Anterior cingulate cortex (tissue), 58 donors: ENCODE measurements around the gene BMP5.

Experiments
- DNase-seq, 58 donors: peaks; one replicate each; lab custom pipeline; 2025; lab: John Stamatoyannopoulos, UW

BMP5 gene

DNA sequence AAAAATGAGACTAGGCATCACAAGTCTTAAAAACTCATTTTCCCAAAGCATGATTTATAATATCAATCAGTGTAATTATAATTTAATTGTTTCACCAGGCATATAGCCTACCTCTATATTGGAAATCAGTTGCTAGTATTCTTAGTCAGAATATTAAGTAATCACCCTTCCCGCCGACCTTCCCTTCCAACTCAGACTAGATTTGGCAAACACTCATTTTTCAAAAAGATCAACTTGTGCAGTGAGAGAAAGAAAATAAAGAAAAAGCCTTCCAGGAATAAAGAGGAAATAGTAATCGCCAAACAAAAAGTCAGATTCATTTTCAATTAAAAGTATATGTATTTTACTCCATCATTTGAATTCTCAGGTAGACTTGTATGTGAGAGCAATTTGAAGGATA, 1.9 kb upstream of the BMP5 start:
- no peak for DNase-seq

DNA sequence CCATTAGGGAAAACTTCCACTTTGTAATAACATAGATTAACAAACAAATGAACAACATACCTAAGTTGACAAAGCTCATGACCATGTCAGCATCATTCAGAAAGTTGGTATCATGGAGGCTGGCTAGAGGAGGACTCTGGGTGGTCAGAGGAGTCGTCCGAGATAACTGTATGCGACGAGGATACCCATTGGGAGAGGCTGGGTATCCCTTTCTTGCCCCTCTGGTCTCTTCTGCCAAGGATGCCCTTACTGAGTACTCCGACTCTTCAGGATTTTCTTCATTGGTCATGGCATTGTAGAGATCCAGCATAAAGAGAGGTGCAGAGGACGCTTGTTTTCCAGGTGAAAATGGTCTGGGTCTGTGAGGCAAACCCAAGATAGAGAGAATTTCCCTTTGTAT, 1.1 kb downstream of the BMP5 start:
- DNase-seq = no peak

DNA sequence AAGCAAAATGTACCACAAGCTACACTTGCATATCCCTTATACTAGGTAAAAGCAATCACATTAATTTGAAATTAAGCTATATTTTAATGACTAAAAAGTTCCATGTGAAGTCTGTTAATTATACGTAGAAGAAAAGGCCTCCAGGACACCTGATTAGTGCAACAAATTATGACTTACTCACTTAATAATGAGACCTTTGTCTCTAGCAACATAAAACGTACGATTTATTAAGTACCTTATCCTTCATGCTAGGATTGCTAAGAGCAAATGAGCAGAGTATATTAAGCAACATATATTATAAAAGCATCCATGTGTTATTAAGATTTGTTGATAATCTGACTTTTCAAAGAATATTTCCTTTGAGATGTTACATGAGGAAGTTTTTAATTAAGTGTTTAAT, 2.5 kb downstream of the BMP5 start:
- no peak for DNase-seq

DNA sequence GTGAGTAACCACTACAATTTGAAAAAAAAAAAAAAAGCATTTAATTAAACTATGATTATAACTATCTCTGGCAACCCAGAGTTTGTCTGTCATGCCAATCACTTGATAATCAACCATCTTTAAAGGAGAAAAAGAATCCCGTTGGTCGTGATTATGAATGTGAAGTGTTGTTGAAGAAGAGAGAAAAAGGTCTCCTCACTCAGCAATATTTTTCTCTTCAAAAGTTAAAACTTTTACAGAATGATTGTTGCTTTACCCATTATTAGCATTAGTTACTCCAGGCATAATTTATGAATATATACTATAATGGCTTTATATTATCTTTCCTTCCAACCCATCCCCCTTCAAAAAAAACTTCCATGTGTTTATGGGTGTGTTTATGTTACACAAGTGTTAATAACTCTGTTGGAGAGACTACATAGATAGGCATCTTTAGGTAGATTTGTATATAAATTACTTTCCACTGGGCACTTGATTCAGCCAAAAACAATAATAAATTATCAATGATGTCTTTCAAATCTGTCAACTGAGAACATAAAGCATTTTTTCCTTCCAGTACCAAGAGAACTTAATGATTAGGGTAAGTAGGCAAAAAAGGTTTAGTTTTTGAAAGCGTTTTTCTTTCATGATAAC, 5.1 kb downstream of the BMP5 start:
- DNase-seq = no peak

DNA sequence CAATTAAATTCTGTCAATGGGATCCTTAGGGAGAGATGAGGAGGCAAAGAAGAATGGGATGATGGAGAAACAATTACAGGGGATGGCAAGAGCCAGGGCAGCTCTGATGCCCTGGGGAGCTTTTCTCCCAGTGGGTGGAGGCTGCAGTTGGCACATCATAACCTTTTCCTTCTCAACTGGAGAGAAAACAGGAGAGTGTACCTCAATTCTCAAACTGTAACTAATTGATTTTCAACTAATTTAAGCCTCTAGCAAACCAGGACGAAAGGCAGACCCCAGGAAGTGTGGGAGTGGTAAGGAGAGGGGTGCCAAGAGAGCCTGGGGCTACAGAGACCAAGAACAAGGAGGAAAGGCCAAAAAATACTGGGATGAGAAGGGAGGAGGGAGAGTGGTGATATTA, 5.7 kb downstream of the BMP5 start:
- DNase-seq = no peak

DNA sequence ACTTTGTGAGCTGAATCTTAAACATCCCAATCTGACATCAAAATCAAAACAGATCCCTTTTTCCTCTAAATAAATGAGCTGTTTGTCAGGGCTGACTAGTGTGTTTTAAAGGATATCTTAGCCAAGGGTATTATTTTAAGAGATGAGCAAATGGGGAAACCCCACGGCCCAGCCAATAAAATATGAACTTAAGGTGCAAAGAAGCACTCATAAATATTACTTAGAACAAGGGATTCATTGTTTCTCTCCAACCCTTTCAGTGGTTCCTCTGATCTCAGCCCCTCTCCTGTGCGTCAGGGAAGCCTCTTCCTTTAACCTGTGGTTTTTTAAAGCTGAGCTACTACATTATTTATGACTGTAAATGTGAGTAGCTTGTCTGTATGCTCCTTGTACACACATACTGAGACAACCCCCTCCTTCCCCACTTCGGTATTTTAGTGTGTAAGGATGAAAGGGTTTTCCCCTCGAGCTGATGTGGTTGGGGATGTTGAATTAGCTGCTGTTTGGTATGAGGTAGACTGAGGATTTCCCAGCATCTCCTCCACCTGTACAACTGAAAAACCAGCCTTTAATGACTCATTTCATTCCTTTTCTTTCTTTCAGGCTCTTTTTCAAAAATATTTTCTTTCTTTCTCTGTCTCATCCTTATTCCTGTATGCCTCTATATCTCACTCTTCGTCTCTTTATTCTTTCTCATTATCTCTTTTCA, 6.5 kb downstream of the BMP5 start:
- no peak for DNase-seq

DNA sequence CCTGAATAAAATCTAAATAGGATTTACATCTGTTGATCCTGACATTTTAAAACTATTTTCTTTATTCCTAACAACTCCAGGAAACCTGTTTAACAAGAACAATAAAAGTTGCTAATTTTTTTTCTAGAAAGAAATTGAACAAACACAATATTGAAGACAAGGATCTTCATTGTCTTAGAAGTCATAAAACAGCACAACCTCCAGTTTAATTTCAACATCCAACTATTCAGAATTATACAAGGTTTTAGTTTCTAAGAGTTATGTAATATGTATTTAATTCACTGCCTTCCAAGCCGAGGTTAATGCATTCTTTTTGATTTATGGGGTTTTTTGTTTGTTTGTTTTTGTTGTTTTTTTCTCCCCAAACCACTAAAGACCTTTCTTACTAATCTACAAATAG, 7.2 kb downstream of the BMP5 start:
- DNase-seq = no peak

DNA sequence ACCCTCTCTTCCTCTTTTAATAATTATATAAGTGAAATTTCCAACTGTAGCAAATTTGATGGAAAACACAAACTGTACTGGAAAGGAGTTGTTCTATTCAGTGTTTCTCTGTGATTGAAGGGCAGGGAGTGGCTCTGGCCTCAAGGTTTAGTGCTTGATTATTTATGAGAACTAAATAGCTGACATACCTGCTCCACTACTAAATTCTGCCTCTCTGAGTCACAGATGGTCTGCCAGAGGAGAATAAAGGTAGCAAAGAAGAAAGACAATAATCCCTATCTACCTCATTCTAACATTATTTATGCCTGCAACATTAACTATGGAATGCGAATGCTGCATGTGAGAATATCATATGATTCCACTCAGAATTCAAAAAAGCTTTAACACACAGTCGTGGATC, 9.3 kb downstream of the BMP5 start:
- no peak for DNase-seq

DNA sequence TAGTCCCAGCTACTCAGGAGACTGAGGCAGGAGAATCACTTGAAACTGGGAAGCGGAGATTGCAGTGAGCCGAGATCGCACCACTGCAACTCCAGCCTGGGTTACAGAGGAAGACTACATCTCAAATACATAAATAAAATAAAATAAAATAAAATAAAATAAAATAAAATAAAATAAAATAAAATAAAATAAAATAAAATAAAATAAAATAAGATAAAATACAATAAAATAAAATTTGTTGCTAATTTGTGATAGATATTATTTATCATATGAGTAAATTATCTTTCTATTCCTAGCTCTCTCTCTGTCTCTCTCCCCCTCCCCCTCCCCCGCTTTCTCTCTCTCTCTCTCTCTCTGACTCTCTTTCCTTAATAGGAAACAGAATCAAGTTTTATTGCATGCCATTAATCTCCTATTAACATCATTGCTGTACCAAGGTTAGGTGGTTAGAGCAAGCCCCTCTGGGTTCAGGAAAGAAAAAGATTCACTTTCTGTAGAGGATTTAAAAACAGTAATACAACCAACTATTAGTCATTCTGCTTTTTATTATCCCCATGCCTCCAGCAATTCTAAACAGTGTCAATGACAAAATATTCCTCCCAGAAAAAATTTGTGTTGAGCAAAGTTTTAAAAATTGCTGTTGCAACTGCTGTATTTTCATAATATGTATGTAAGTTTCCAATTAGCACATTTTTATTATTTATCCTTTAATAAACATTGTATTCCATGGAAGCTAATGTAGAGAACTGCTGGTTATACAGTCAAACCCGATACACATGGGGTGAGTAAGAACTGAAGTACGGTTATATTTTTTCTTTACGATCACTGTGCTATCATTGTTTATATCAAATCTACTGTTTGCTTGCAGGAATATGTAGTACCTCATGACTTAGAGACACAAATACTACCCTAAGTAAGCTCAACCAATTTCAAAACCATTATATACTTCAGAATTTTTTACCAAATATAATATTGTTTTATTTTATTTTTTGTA, 22.1 kb downstream of the BMP5 start:
- no peak for DNase-seq

DNA sequence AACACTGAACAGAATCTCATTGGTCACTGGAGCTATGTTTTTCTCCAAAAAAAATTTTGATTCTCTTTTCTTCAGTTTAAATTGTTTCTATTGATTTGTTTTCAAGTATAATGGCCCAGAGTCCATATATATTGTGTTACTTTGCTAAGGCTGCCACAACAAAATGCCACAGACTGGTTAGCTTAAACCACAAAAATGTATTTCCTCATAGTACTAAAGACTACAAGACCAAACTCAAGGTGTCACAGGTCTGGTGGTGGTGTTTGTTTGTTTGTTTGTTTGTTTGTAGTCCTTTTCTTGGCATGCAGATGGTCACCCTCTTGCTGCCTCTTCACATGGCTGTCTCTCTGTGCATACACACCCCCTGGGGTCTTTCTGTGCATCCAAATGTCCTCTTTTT, 34.0 kb downstream of the BMP5 start:
- DNase-seq = no peak

DNA sequence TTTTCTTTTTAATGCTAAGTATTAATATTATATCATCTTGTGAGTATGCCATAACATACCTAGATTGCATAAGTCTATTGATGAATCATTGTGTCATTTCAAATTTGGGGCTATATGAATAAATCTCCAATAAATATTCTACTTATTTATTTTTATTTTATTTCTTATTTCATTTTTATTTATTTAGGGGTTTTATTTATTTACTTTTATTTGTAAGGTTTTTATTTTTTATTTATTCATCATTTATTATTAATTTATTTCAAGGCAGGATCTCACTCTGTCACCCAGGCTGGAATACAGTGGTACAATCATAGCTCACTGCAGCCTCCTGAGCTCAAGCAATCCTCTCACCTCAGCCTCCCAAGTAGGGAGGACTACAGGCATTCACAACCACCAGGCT, 36.3 kb downstream of the BMP5 start:
- DNase-seq = no peak

DNA sequence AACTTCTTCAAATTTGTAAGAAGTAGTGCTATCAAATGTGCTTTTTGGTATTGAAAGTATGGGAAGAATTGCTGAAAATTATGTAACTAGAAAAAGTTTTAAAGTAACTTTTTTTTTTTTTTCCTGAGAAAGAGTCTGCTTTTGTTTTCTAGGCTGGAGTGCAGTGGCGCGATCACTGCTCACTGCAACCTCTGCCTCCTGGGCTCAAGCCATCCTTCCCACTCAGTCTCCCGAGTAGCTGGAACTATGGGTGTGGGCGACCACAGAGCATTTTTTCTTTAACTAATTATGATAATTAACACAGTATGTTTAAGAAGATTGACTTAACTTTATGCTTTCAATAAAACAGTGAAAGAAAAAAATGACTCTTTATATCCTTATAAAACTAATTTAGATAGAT, 38.4 kb downstream of the BMP5 start:
- no peak for DNase-seq

DNA sequence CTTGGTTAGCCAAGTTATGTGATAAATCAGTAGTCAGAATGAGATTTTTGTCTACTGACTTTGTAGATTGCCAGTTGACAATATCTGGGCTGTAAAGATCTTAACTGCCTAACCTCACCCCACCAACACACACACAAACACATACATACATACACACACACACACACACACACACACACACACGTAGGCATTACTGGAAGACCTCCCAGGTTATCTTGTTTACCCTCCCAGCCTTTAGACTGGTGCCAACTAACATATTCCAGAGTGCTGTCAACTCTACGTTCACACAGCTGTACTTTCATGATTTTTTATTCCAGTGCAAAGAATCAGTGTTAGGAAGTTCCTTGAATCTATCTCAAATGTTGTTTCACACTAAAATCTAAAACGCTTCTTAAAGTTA, 38.9 kb downstream of the BMP5 start:
- no peak for DNase-seq

DNA sequence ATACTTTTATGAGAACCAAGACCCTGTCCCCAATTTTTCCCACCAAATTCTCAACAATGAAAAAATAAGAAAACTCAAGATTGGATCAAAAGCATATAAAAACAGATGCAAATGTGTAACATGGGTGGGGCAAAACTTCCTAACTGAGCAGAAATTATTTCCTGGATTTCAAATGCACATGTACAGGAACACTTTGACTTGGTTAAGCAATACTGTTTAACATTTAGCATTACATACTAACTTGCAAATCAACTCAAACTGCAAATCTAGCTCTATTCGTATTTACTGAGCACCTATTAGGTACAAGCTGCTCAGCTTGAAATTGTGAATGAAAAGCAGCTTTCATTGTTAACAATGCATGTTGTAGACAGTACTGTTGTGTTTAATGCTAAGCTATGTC, 40.2 kb downstream of the BMP5 start:
- no peak for DNase-seq

DNA sequence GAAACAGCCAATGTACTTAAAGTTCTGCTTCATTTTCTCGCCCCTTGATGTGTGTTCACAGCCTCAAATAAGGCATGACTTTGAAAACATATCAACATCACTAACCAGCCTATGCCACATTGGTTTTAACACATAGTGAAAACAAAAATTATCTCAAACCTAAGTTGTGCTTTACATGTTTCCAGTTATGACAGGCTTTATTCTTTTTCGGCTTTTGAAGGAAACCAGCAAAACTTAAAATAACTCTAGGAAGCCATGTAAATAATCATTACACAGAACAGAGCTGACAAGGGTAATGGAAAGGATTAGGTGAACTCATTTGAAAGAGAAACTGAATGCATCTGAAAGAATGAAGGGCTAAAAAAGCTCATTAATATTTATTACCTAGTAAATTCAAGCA, 42.1 kb downstream of the BMP5 start:
- no peak for DNase-seq

DNA sequence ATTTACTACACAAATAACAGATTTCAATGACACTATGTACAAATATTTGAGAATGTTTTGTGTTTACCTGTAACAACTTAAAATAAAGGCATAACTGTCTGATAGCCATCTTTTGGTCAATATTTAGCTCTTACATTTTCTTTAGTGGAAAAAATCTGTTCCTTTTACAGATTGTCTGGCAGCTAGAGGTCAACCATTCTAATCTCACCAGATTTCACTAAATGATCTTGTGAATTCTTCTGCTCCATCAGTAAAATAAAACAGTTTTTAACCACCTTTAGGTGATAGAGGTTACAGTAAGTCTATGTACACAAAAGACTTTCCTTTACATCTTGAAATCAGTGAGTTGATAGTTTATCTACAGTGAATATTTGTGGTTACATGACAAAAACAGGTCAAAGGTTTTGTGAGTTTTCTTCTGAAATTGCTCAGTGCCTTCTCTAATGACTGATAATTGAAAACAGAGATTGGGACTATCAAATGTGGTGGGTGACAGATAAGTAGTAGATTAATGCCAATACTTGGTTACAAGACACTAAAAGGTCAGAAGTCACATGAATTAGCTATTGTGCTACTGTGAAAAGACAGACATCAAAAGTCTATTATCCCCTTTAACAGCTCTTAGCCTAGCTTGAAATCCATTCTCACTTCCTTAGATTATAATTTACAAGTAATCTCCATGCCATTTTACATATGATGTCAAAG, 47.4 kb downstream of the BMP5 start:
- no peak for DNase-seq

DNA sequence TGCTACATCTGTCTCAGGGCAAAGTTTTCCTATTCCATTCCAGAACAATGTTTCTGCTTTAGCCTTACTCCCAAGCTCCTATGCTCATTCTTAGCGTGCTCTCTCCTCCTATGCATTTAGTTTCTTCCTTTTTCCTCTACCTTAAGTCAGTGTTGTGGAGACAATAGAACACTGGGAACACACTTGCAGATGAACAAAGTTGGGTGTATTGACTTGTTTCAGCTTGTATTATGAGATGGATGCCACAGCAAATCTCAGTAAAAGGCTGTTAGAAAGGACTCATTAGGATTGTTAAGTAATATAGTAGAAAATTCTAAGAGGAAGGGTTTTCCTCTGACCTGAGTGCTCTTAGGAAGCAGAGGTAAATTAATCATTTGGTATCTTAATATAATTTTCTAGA, 48.4 kb downstream of the BMP5 start:
- DNase-seq = no peak

DNA sequence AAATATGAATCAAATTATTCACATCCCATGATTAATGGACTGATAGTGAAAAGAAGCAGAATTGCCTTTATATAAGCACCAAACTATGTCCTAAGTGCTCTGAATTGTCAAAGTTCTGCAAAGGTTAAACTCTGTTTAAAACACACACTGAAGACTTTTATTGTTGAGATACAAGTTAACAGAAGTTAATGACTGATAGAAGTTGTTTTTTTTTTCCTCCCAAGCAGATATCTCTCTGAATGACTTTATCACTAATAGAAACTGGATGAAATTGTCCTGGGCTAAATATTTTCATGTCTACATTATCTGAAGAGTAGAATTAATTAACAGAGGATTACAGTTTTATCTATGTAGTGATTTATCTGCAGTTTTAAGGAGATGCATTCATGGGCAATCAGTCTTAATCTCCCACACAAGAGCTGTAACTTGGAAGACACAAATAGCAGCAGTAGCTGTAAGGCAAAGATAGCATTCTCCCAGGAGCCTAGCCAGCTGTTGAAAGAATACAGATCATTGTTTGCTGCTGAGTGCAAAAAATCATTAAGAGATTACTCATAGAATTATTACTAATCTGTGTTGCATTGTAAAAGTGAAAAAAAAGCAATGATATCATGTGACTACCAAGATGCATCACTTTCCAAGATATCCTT, 49.9 kb downstream of the BMP5 start:
- peak in 1 of 58 donors; percentile 1 for DNase-seq

DNA sequence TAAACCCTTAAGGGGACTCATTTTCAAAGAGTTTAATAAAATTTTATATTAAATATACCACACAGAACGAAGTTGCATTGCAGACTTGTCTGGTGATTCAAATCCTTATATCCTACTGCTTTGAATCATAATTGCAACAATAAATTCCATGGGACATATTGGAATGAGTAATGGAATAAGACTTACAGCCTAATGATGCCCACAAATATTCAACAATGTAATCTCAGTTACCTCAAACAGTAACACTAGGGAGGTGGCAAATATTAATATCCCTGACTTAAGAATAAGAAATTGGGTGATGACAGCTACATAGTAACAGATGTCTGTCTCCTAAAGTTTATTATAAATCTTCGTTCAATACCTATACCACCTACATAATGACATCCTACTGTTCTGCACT, 52.6 kb downstream of the BMP5 start:
- DNase-seq = no peak

DNA sequence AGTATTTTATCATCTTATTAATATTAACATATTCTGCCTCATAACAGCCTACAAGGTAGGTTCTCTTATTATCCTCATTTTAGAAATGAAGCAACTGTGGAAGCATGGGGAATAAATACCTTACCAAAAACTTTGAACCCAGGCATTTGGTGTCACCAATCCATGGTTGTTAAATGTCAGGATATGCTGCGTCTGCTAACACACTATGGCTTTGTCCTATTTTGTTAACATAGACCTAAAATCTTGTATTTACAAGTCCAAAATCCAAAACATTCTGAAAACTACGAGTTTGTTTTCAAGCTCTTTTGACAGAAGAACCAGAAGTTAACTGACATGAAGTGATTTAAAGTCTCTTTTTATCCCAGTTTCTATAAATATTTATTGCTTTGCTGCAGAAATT, 53.4 kb downstream of the BMP5 start:
- no peak for DNase-seq
